Omental fat pad (tissue), 4 donors: ENCODE results near the gene ZNF521. TPM values are rescaled to one million over a fixed set of nuclear protein-coding genes. Genes with fewer than 3 reads are reported as not detected.

Experiments used
- ATAC-seq: fragments of 150-250 bp; one replicate; pipeline ENCODE4 v1.9.1; 2016; ENCODE audit warnings: mild to moderate bottlenecking, moderate library complexity; ENCODE audit not compliant: low FRiP score
- DNase-seq: peaks from one replicate; pipeline ENCODE4 v3.0.0-alpha.2; 2019; ENCODE audit warnings: low spot score
- CTCF ChIP-seq, 3 donors: fragments of 450-650 bp; IDR thresholded peaks; one replicate each; pipeline ENCODE4 v1.5.1; 2016 to 2017; ENCODE audit warnings: antibody characterized with exemption in 3 of 3, mild to moderate bottlenecking in 3 of 3, moderate library complexity in 2 of 3
- total RNA-seq, 4 donors: library from RNA; depleted of rRNA; stranded (reverse); fragments of >200 nt; gene quantifications; one replicate each; pipeline ENCODE4 v1.1.0, GENCODE V29; 2016

Gene ZNF521
- total RNA-seq, 4 donors from 2014 or later, result 15.0 to 79.9 (median 28.1) TPM

- ATAC-seq (no peak), DNase-seq (no peak)
- no peak for TF ChIP-seq CTCF (IDR thresholded peaks at IDR 0.05)
Measured at GRCh38 chr18:25234322-25234639, 117.7 kb downstream of the ZNF521 start.

- ATAC-seq, result peak; percentile 76
- TF ChIP-seq CTCF (IDR thresholded peaks at IDR 0.05), result no peak
- no peak for DNase-seq
Measured at GRCh38 chr18:25233528-25234321, 118.2 kb downstream of the ZNF521 start.

- no peak for TF ChIP-seq CTCF (IDR thresholded peaks at IDR 0.05)
- no peak for DNase-seq
- peak; percentile 19 for ATAC-seq
Measured at GRCh38 chr18:25231327-25231691, 120.7 kb downstream of the ZNF521 start.

GRCh38 chr18:25230658-25231326 is 121.2 kb downstream of the ZNF521 start:
- no peak for TF ChIP-seq CTCF (IDR thresholded peaks at IDR 0.05)
- ATAC-seq, result peak; percentile 83
- no peak for DNase-seq

GRCh38 chr18:25229920-25230319 is 122.0 kb downstream of the ZNF521 start:
- no peak for TF ChIP-seq CTCF (IDR thresholded peaks at IDR 0.05)
- ATAC-seq, result no peak
- no peak for DNase-seq

GRCh38 chr18:25229081-25229480 is 122.9 kb downstream of the ZNF521 start:
- no peak for TF ChIP-seq CTCF (IDR thresholded peaks at IDR 0.05)
- DNase-seq (no peak), ATAC-seq (no peak)

- DNase-seq (no peak), ATAC-seq (no peak)
- TF ChIP-seq CTCF (IDR thresholded peaks at IDR 0.05), result no peak
Measured at GRCh38 chr18:25228410-25228809, 123.6 kb downstream of the ZNF521 start.
